ENCODE results near the gene HTRA3.

HTRA3 gene

GRCh38 chr4:8268901-8269534 is 536 bp upstream of the HTRA3 start:
- TF ChIP-seq GLIS2 (tag by site-specific recombination; IDR thresholded peaks at IDR 0.05), result peak; percentile 33; the same call in 1 of the 2 replicates
- no peak for TF ChIP-seq ZNF311 (tag by site-specific recombination; IDR thresholded peaks at IDR 0.05; ENCODE audit: borderline replicate concordance)
- TF ChIP-seq ZNF202 (tag by site-specific recombination; IDR thresholded peaks at IDR 0.05; ENCODE audit: borderline replicate concordance), result no peak
- TF ChIP-seq ZNF335 (tag by site-specific recombination; conservative IDR thresholded peaks at IDR 0.05), result 0 out of 2 replicates have a peak, but pooled peaks have one; percentile 19
- no peak for TF ChIP-seq WT1 (tag by site-specific recombination; IDR thresholded peaks at IDR 0.05)
- TF ChIP-seq ZNF366 (tag by site-specific recombination; conservative IDR thresholded peaks at IDR 0.05), result no peak
- no peak overlapping the region for H3K27ac ChIP-seq (ENCODE audit: extremely low read depth, low read depth, low read length)
- H3K9me3 ChIP-seq (ENCODE audit: control insufficient read depth, insufficient read depth, low read depth, low read length), result no peaks in the 10 kb centered on the region
- no peaks in the 10 kb centered on the region for H3K4me1 ChIP-seq (ENCODE audit: control insufficient read depth, insufficient read depth, low read length)
- POLR2A ChIA-PET, result interaction anchor here (1.4 kb wide), 1 partner anchor 10 kb away, joined by 4 read pairs; no protein-coding TSS in a partner anchor
- no peaks in the 10 kb centered on the region for H3K36me3 ChIP-seq (ENCODE audit: control insufficient read depth in 2 of 2, insufficient read depth in 1 of 2, low read length in 2 of 2)
- CTCF ChIA-PET, result interaction anchor here (0.7 to 2.7 kb wide), 2 partner anchors 138 to 281 kb away, joined by 6 to 16 read pairs; no protein-coding TSS in a partner anchor
- no peak overlapping the region for H3K4me3 ChIP-seq (ENCODE audit: low read depth, low read length)

GRCh38 chr4:8270418-8270771 is 841 bp downstream of the HTRA3 start:
- Histone ChIP-seq H3K4me3 (ENCODE audit: low read depth, low read length) (no peak overlapping the region), H3K27ac (ENCODE audit: extremely low read depth, low read depth, low read length) (no peak overlapping the region), H3K4me1 (ENCODE audit: control insufficient read depth, insufficient read depth, low read length) (no peaks in the 10 kb centered on the region), H3K9me3 (ENCODE audit: control insufficient read depth, insufficient read depth, low read depth, low read length) (no peaks in the 10 kb centered on the region), H3K36me3 (ENCODE audit: control insufficient read depth in 2 of 2, insufficient read depth in 1 of 2, low read length in 2 of 2) (no peaks in the 10 kb centered on the region)
- POLR2A ChIA-PET, result interaction anchor here (1.4 kb wide), 1 partner anchor 12 kb away, joined by 4 read pairs; no protein-coding TSS in a partner anchor
- TF ChIP-seq ZNF571 (tag by site-specific recombination; IDR thresholded peaks at IDR 0.05) (no peak), ZNF610 (tag by site-specific recombination; IDR thresholded peaks at IDR 0.05; ENCODE audit: borderline replicate concordance) (no peak), ZNF416 (tag by site-specific recombination; IDR thresholded peaks at IDR 0.05) (no peak), ZNF394 (tag by site-specific recombination; IDR thresholded peaks at IDR 0.05; ENCODE audit: borderline replicate concordance) (no peak), ZBTB48 (tag by site-specific recombination; IDR thresholded peaks at IDR 0.05) (no peak), ZNF639 (tag by site-specific recombination; IDR thresholded peaks at IDR 0.05) (no peak), ZNF37A (tag by site-specific recombination; IDR thresholded peaks at IDR 0.05) (no peak), ZNF146 (tag by site-specific recombination; IDR thresholded peaks at IDR 0.05) (no peak), ZNF518A (tag by site-specific recombination; conservative IDR thresholded peaks at IDR 0.05; ENCODE audit: low read depth) (no peak), ZNF426 (tag by site-specific recombination; IDR thresholded peaks at IDR 0.05) (no peak), ZBTB26 (tag by site-specific recombination; optimal IDR thresholded peaks at IDR 0.05) (no peak), ZNF558 (tag by site-specific recombination; IDR thresholded peaks at IDR 0.05) (no peak), ZIC2 (tag by site-specific recombination; IDR thresholded peaks at IDR 0.05) (no peak), EGR2 (tag by site-specific recombination; IDR thresholded peaks at IDR 0.05; ENCODE audit: low read depth) (no peak), SALL2 (tag by site-specific recombination; IDR thresholded peaks at IDR 0.05; ENCODE audit: borderline replicate concordance) (no peak), ZNF239 (tag by site-specific recombination; IDR thresholded peaks at IDR 0.05) (no peak), ZNF660 (tag by site-specific recombination; IDR thresholded peaks at IDR 0.05) (no peak)
- CTCF ChIA-PET, result no interaction called here

All from HEK293 (cell line).